Renal cortex interstitium (tissue), 11 donors: Measurements from ENCODE around the gene TLR3. TPM values are rescaled to one million over a fixed set of nuclear protein-coding genes. Genes with fewer than 3 reads are reported as not detected.
A peak's percentile ranks its signal among the peaks of the same experiment; 100 is the strongest.

Source experiments
- DNase-seq, 11 donors: peaks; one replicate each; pipeline ENCODE4 v3.0.0-alpha.2; 2013; ENCODE audit warnings: low read depth in 9 of 11, low spot score in 4 of 11; ENCODE audit errors: extremely low read depth in 1 of 11
- polyA plus RNA-seq, 3 donors: library from polyadenylated mRNA; unstranded; fragments of 120-200 nt; gene quantifications; one replicate each; pipeline ENCODE4 v1.2.1, GENCODE V29; 2013; ENCODE audit not compliant: insufficient read length in 3 of 3

Gene TLR3
- polyA plus RNA-seq, 3 donors: 8.6 to 15.9 (median 12.1) TPM

GRCh38 chr4:186088523-186088922, 19.6 kb downstream of the TLR3 start:
- DNase-seq: no peak

GRCh38 chr4:186092296-186092695, 23.3 kb downstream of the TLR3 start:
- DNase-seq: no peak

GRCh38 chr4:186095406-186095805, 26.4 kb downstream of the TLR3 start:
- DNase-seq: no peak

- DNase-seq: no peak
Observed at GRCh38 chr4:186096681-186097165, 27.8 kb downstream of the TLR3 start.

- DNase-seq: no peak
Observed at GRCh38 chr4:186097386-186097785, 28.4 kb downstream of the TLR3 start.

GRCh38 chr4:186102931-186103330, 34.0 kb downstream of the TLR3 start:
- DNase-seq: no peak

GRCh38 chr4:186104114-186104889, 35.3 kb downstream of the TLR3 start, which contains the start of gene FAM149A:
Gene FAM149A (plus strand): TSS chr4:186104704.
- DNase-seq: peak in 1 of 11 donors; percentile 18

- DNase-seq: peak in 1 of 11 donors; percentile 33
Observed at GRCh38 chr4:186104890-186105646, 36.1 kb downstream of the TLR3 start.

GRCh38 chr4:186105647-186106321, 36.8 kb downstream of the TLR3 start:
- no peak for DNase-seq

- no peak for DNase-seq
Observed at GRCh38 chr4:186107947-186108346, 39.0 kb downstream of the TLR3 start.

GRCh38 chr4:186108391-186108790, 39.4 kb downstream of the TLR3 start:
- DNase-seq: no peak

- no peak for DNase-seq
Observed at GRCh38 chr4:186109245-186109644, 40.3 kb downstream of the TLR3 start.

GRCh38 chr4:186116697-186117096, 47.7 kb downstream of the TLR3 start:
- DNase-seq: no peak

GRCh38 chr4:186118582-186118981, 49.6 kb downstream of the TLR3 start:
- no peak for DNase-seq

GRCh38 chr4:186121057-186121456, 52.1 kb downstream of the TLR3 start:
- no peak for DNase-seq

GRCh38 chr4:186128842-186129241, 59.9 kb downstream of the TLR3 start:
- DNase-seq: no peak

- no peak for DNase-seq
Observed at GRCh38 chr4:186131935-186132334, 63.0 kb downstream of the TLR3 start.

GRCh38 chr4:186132577-186133242, 63.8 kb downstream of the TLR3 start:
- peak in 2 of 11 donors; percentile 37 to 40 for DNase-seq

- DNase-seq: no peak
Observed at GRCh38 chr4:186134257-186134656, 65.3 kb downstream of the TLR3 start.
